ENCODE results near the gene KIF26B.

GRCh38 chr1:245396615-245397014, 241.8 kb downstream of the KIF26B start:
- TF ChIP-seq POLR2A (IDR thresholded peaks at IDR 0.05; ENCODE audit: low read depth, low read length): no peak
- TF ChIP-seq POLR2AphosphoS5 (IDR thresholded peaks at IDR 0.05; ENCODE audit: low read depth, low read length): no peak
- TF ChIP-seq TAF1 (IDR thresholded peaks at IDR 0.05; ENCODE audit: low read depth, low read length): no peak
- TF ChIP-seq POU2F2 (IDR thresholded peaks at IDR 0.05; ENCODE audit: low read depth, low read length): no peak
